GM12801 (cell line): ENCODE results near the gene TAS1R3.

ENCODE experiments used
- TF ChIP-seq, protein P1 (sequence below): IDR thresholded peaks from one replicate; pipeline ENCODE4 v1.5.1; 2011; ENCODE audit warnings: control low read depth; ENCODE audit not compliant: insufficient read length; ENCODE audit errors: extremely low read depth

TAS1R3 gene

GRCh38 chr1:1297802-1298424, 33.2 kb upstream of the TAS1R3 start:
- TF ChIP-seq, protein P1, sequence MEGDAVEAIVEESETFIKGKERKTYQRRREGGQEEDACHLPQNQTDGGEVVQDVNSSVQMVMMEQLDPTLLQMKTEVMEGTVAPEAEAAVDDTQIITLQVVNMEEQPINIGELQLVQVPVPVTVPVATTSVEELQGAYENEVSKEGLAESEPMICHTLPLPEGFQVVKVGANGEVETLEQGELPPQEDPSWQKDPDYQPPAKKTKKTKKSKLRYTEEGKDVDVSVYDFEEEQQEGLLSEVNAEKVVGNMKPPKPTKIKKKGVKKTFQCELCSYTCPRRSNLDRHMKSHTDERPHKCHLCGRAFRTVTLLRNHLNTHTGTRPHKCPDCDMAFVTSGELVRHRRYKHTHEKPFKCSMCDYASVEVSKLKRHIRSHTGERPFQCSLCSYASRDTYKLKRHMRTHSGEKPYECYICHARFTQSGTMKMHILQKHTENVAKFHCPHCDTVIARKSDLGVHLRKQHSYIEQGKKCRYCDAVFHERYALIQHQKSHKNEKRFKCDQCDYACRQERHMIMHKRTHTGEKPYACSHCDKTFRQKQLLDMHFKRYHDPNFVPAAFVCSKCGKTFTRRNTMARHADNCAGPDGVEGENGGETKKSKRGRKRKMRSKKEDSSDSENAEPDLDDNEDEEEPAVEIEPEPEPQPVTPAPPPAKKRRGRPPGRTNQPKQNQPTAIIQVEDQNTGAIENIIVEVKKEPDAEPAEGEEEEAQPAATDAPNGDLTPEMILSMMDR, result no peak

- TF ChIP-seq, protein P1, result no peak
Observed at GRCh38 chr1:1298861-1299685, 32.0 kb upstream of the TAS1R3 start.

- TF ChIP-seq, protein P1, result no peak
Observed at GRCh38 chr1:1299686-1300351, 31.3 kb upstream of the TAS1R3 start.

- TF ChIP-seq, protein P1, result no peak
Observed at GRCh38 chr1:1300352-1300739, 30.7 kb upstream of the TAS1R3 start.

- TF ChIP-seq, protein P1, result no peak
Observed at GRCh38 chr1:1302006-1302430, 29.1 kb upstream of the TAS1R3 start.

- TF ChIP-seq, protein P1, result no peak
Observed at GRCh38 chr1:1302951-1303509, 28.1 kb upstream of the TAS1R3 start.

DNA sequence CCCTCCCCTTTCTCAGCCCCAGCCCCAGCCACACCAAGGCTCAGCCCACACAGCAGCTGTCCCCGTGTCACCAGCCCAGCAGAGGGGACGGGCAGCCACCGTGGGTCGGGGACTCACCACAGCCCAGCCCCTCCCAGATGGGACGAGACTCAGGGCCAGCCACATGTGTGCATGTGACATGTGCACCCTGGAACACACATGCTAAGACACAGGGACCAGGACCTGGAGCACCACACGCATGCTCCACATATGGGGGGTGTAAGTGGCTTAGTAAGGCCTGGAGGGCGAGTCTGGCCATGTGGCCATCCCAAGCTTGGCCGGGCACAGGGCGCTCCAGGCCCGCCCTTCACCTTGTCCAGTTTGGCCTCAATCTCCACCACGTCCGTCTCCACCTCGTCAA, 27.3 kb upstream of the TAS1R3 start:
- TF ChIP-seq, protein P1, result no peak
